SU-DHL-6 (cell line): ENCODE measurements around the gene PTPRG.

Experiments used
- H2AFZ ChIP-seq: fragments of 200-600 bp; sonication (generic); 2 replicates; pipeline ENCODE4 v1.6.1; 2014; ENCODE audit warnings: low read depth, mild to moderate bottlenecking, moderate library complexity, mixed read lengths, antibody characterized with exemption, low read length; ENCODE audit not compliant: severe bottlenecking
- H3F3A ChIP-seq: fragments of 200-600 bp; shearing (Covaris generic); 2 replicates; pipeline ENCODE4 v1.6.0; 2016; ENCODE audit warnings: antibody characterized with exemption, mild to moderate bottlenecking; ENCODE audit not compliant: insufficient read depth
- H3K27ac ChIP-seq: fragments of 200-600 bp; sonication (generic); 2 replicates; pipeline ENCODE4 v1.5.1; 2016; ENCODE audit warnings: low read depth, mild to moderate bottlenecking, low read length, moderate library complexity, mixed read lengths
- H3K27me3 ChIP-seq: fragments of 200-600 bp; sonication (generic), shearing (Covaris generic); 2 replicates; pipeline ENCODE4 v1.6.0; 2014; ENCODE audit warnings: mild to moderate bottlenecking, low read length
- H3K36me3 ChIP-seq: fragments of 200-600 bp; sonication (generic); 2 replicates; pipeline ENCODE4 v1.6.1; 2014; ENCODE audit warnings: mild to moderate bottlenecking, low read length, mixed read lengths
- H3K4me2 ChIP-seq: fragments of 300-600, 200-600 bp; shearing (Covaris generic), sonication (generic); 2 replicates; pipeline ENCODE4 v1.6.0; 2014; ENCODE audit warnings: low read length, low read depth, mild to moderate bottlenecking; ENCODE audit not compliant: poor library complexity, severe bottlenecking
- H3K4me3 ChIP-seq: fragments of 200-600 bp; sonication (generic); 2 replicates; pipeline ENCODE4 v1.5.1; 2014; ENCODE audit warnings: antibody characterized with exemption, low read length, mild to moderate bottlenecking, mixed read lengths; ENCODE audit not compliant: insufficient read depth, poor library complexity, severe bottlenecking
- H3K79me2 ChIP-seq: fragments of 200-600 bp; sonication (generic); 2 replicates; pipeline ENCODE4 v1.6.1; 2014; ENCODE audit warnings: mild to moderate bottlenecking, low read length, moderate library complexity; ENCODE audit not compliant: insufficient read depth
- H3K9ac ChIP-seq: fragments of 200-600 bp; sonication (generic); 2 replicates; pipeline ENCODE4 v1.7.0; 2014; ENCODE audit warnings: mild to moderate bottlenecking, low read length
- H3K9me2 ChIP-seq: fragments of 200-600 bp; sonication (generic); replicated peaks from 2 replicates; pipeline ENCODE4 v1.6.1; 2014; ENCODE audit warnings: low read length; ENCODE audit not compliant: insufficient read depth
- H3K9me3 ChIP-seq: fragments of 200-600 bp; sonication (generic); 2 replicates; pipeline ENCODE4 v1.6.1; 2014; ENCODE audit warnings: low read length, mixed read lengths; ENCODE audit not compliant: insufficient read depth
- H4K20me1 ChIP-seq: fragments of 200-600 bp; sonication (generic); 2 replicates; pipeline ENCODE4 v1.6.1; 2014; ENCODE audit warnings: low read depth, mild to moderate bottlenecking, antibody characterized with exemption, low read length, moderate library complexity, mixed read lengths
- EZH2phosphoT487 ChIP-seq: fragments of 200-600 bp; sonication (generic), shearing (Covaris generic); conservative IDR thresholded peaks from 2 replicates; pipeline ENCODE4 v1.6.1; 2018; ENCODE audit warnings: mild to moderate bottlenecking, antibody characterized with exemption, low read length, moderate library complexity, mixed read lengths
- TF ChIP-seq, protein P1 (sequence below): fragments of 200-600 bp; sonication (generic); IDR thresholded peaks from one replicate; pipeline ENCODE4 v1.5.1; 2017; ENCODE audit warnings: antibody characterized with exemption, mild to moderate bottlenecking, low read length, moderate library complexity; ENCODE audit not compliant: insufficient read depth, poor library complexity, severe bottlenecking

PTPRG gene

DNA sequence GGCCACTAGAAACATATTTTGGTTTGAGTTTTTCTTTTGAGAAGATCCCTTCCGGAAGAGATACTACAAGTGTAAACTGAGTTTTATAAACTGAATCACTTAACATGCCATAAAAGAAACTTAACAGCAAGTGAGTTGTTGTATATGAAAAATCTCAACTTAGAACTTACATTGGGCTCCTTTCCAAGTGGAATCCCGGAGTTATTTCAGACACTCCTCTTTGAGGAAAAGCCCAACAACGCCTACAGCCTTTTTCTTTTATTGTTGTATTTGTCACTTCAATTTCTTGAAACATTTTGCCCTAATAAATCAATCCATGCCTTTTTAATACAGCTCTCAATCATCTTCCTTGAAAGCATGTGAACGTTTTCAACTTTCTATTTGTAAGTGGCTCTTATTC is 674.6 kb downstream of the PTPRG start:
- Histone ChIP-seq H3K9me2 (no peaks in the 10 kb centered on the region), H3F3A (no peaks in the 10 kb centered on the region), H3K4me2 (no peak overlapping the region), H3K27ac (no peak overlapping the region), H3K4me3 (no peak overlapping the region), H3K36me3 (no peaks in the 10 kb centered on the region), H4K20me1 (no peaks in the 10 kb centered on the region), H3K9me3 (no peaks in the 10 kb centered on the region), H3K79me2 (no peaks in the 10 kb centered on the region), H3K9ac (no peak overlapping the region), H3K27me3 (no peaks in the 10 kb centered on the region), H2AFZ (no peak overlapping the region)
- TF ChIP-seq EZH2phosphoT487 = no peak
- TF ChIP-seq, protein P1, sequence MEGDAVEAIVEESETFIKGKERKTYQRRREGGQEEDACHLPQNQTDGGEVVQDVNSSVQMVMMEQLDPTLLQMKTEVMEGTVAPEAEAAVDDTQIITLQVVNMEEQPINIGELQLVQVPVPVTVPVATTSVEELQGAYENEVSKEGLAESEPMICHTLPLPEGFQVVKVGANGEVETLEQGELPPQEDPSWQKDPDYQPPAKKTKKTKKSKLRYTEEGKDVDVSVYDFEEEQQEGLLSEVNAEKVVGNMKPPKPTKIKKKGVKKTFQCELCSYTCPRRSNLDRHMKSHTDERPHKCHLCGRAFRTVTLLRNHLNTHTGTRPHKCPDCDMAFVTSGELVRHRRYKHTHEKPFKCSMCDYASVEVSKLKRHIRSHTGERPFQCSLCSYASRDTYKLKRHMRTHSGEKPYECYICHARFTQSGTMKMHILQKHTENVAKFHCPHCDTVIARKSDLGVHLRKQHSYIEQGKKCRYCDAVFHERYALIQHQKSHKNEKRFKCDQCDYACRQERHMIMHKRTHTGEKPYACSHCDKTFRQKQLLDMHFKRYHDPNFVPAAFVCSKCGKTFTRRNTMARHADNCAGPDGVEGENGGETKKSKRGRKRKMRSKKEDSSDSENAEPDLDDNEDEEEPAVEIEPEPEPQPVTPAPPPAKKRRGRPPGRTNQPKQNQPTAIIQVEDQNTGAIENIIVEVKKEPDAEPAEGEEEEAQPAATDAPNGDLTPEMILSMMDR = no peak

DNA sequence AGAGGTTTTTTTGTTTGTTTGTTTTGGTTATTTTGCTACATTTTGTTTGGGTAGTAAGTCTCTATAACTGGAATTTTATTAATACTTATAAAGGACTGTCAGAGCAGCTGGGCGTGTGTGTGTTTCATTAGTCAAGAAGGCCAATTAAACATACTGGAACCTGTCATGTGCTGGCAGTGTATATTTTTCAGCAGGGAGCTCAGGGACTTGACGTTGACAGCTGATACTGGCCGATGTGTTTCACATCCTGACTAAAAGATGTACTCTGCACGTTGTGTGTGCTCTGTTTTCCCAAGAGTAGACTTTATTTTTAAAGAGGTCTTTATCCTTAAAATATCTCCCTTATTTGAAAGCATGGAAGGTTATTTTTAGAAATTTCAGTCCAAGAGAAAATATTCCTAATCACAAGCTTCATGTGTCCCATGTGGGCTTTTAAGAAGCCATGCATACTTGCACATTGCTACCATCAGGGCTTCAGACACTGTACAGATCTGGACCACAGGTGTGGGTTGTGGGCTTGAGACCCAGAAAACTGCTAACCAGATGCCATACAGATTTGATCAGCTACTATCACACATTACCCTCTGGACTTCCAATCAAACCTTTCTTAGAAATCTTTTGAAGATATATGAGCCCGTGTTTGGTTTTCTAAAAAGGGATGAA is 676.0 kb downstream of the PTPRG start:
- Histone ChIP-seq H3F3A (no peaks in the 10 kb centered on the region), H3K4me3 (no peak overlapping the region), H4K20me1 (no peaks in the 10 kb centered on the region), H3K4me2 (no peak overlapping the region), H3K9ac (no peak overlapping the region), H3K27me3 (no peaks in the 10 kb centered on the region), H3K79me2 (no peaks in the 10 kb centered on the region), H3K36me3 (no peaks in the 10 kb centered on the region), H3K9me2 (no peaks in the 10 kb centered on the region), H2AFZ (no peak overlapping the region), H3K9me3 (no peaks in the 10 kb centered on the region), H3K27ac (no peak overlapping the region)
- TF ChIP-seq, protein P1 = no peak
- no peak for TF ChIP-seq EZH2phosphoT487

DNA sequence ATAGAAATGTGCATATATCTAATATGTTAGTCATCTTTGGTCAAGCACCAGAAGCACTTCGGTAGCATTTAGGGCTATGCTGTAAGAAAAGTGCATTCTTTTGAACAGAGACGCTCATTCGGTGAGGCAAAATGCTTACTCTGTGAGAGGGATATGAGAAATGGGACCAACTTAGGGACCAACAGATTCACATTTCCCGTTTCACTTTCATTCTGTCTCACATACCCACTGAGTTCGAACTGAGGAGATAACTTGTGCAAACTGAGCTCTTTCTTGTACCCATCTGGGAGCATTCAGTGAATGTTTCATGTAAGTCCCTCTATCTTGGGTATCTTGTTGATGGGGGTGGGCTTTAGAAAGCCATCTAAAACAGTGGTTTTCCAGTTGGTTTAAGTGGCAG is 676.6 kb downstream of the PTPRG start:
- Histone ChIP-seq H3K27me3 (no peaks in the 10 kb centered on the region), H3K27ac (no peak overlapping the region), H3K4me3 (no peak overlapping the region), H2AFZ (no peak overlapping the region), H3K9ac (no peak overlapping the region), H3K79me2 (no peaks in the 10 kb centered on the region), H3K9me3 (no peaks in the 10 kb centered on the region), H3K36me3 (no peaks in the 10 kb centered on the region), H3F3A (no peaks in the 10 kb centered on the region), H3K4me2 (no peak overlapping the region), H3K9me2 (no peaks in the 10 kb centered on the region), H4K20me1 (no peaks in the 10 kb centered on the region)
- TF ChIP-seq, protein P1 = no peak
- TF ChIP-seq EZH2phosphoT487 = no peak
